Endodermal cell (in vitro differentiated cells): ENCODE results near the gene CD93. TPM values are rescaled to one million over a fixed set of nuclear protein-coding genes. Genes with fewer than 3 reads are reported as not detected.

Experiments
- DNase-seq: peaks from one replicate; pipeline ENCODE4 v3.0.0-alpha.2; 2017
- H3K27ac ChIP-seq: 2 replicates; pipeline ENCODE4 v1.5.1; 2013; ENCODE audit warnings: mild to moderate bottlenecking, low read depth, low read length, moderate library complexity
- H3K27me3 ChIP-seq: 2 replicates; pipeline ENCODE4 v1.6.1; 2013; ENCODE audit warnings: mild to moderate bottlenecking, low read length, moderate library complexity; ENCODE audit not compliant: insufficient read depth, control insufficient read depth, poor library complexity, severe bottlenecking
- H3K36me3 ChIP-seq: 2 replicates; pipeline ENCODE4 v1.7.0; 2013; ENCODE audit warnings: mild to moderate bottlenecking, low read length, moderate library complexity; ENCODE audit not compliant: control insufficient read depth, insufficient read depth
- H3K4me1 ChIP-seq: one replicate; pipeline ENCODE4 v1.7.0; 2013; ENCODE audit warnings: low read length; ENCODE audit not compliant: control insufficient read depth, insufficient read depth
- H3K4me3 ChIP-seq: 2 replicates; pipeline ENCODE4 v1.5.1; 2013; ENCODE audit warnings: mild to moderate bottlenecking, low read length, moderate library complexity
- H3K9ac ChIP-seq: 2 replicates; pipeline ENCODE4 v1.6.1; 2013; ENCODE audit warnings: mild to moderate bottlenecking, low read length, moderate library complexity; ENCODE audit not compliant: poor library complexity, severe bottlenecking; ENCODE audit errors: extremely low read depth
- H3K9me3 ChIP-seq: 2 replicates; pipeline ENCODE4 v1.6.1; 2013; ENCODE audit warnings: mild to moderate bottlenecking, low read length, moderate library complexity; ENCODE audit not compliant: control insufficient read depth
- H3K27ac Mint-ChIP-seq: 2 replicates; pipeline ENCODE4 v1.8.0; 2020; ENCODE audit warnings: mixed read lengths
- H3K27me3 Mint-ChIP-seq: 2 replicates; pipeline ENCODE4 v1.8.0; 2021; ENCODE audit warnings: mild to moderate bottlenecking, mixed read lengths; ENCODE audit not compliant: insufficient read depth
- H3K36me3 Mint-ChIP-seq: 2 replicates; pipeline ENCODE4 v1.8.0; 2020; ENCODE audit warnings: low read depth, mixed read lengths
- H3K4me1 Mint-ChIP-seq: 2 replicates; pipeline ENCODE4 v1.8.0; 2020; ENCODE audit warnings: mixed read lengths
- H3K4me3 Mint-ChIP-seq: 2 replicates; pipeline ENCODE4 v1.8.0; 2020; ENCODE audit warnings: mild to moderate bottlenecking, moderate library complexity, mixed read lengths
- H3K9me3 Mint-ChIP-seq: 2 replicates; pipeline ENCODE4 v1.8.0; 2020; ENCODE audit warnings: mild to moderate bottlenecking, mixed read lengths
- WGBS, 2 experiments: methylation state at CpG; one replicate each; pipeline versions ENCODE4 v1.1.5 to v1.1.7; 2013; ENCODE audit warnings: missing lambda C conversion rate in 2 of 2, mixed read lengths in 1 of 2; ENCODE audit not compliant: insufficient coverage in 1 of 2, insufficient read length in 1 of 2; 5-methylcytosine and 5-hydroxymethylcytosine counted together
- total RNA-seq, 2 donors: library from RNA; stranded (reverse); fragmentation: NEBNext Ultra II Directional in 1 of 2; extraction: Animal tissue kit (Norgen Biotek cat#: 25700) in 1 of 2; gene quantifications; 2 replicates in 1 of 2; 3 replicates in 1 of 2; pipeline ENCODE4 v1.2.1, GENCODE V29; 2021
- TF ChIP-seq, protein P1 (sequence below): fragments of 200-600 bp; sonication (generic); conservative IDR thresholded peaks from 2 replicates; pipeline ENCODE4 v1.5.0; 2021; ENCODE audit warnings: antibody characterized with exemption, mild to moderate bottlenecking

CD93 gene
- total RNA-seq, 2 donors from 2014 or later = 0.04 TPM; not detected in 1

DNA sequence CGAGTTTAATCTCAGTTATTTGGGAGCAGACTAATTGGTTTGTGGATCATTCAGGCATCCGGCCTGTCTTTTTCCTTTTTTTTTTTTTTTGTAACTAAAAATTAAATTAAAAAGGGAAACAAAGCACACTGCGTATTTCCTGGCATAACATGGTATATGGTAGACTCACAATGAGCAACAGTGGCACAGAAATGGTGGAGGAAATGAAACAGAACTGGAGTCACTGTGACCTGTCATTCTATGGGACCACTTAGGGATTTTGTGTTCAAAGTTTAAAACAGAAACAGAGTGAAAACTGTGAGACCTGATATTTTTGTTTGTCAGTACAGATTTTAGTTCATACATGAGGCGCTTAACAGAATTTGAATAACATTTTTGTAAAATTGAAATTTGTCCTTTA is 4.8 kb upstream of the CD93 start:
- H3K27me3 Mint-ChIP-seq = no peaks in the 10 kb centered on the region
- no peak overlapping the region for H3K27ac ChIP-seq
- no peak overlapping the region for H3K9ac ChIP-seq
- WGBS, 2 experiments = 91 to 100% methylated on average over 2 to 3 of the region's 4 CpGs
- no peaks in the 10 kb centered on the region for H3K27me3 ChIP-seq
- no peaks in the 10 kb centered on the region for H3K36me3 Mint-ChIP-seq
- H3K4me3 Mint-ChIP-seq = no peak overlapping the region
- TF ChIP-seq, protein P1, sequence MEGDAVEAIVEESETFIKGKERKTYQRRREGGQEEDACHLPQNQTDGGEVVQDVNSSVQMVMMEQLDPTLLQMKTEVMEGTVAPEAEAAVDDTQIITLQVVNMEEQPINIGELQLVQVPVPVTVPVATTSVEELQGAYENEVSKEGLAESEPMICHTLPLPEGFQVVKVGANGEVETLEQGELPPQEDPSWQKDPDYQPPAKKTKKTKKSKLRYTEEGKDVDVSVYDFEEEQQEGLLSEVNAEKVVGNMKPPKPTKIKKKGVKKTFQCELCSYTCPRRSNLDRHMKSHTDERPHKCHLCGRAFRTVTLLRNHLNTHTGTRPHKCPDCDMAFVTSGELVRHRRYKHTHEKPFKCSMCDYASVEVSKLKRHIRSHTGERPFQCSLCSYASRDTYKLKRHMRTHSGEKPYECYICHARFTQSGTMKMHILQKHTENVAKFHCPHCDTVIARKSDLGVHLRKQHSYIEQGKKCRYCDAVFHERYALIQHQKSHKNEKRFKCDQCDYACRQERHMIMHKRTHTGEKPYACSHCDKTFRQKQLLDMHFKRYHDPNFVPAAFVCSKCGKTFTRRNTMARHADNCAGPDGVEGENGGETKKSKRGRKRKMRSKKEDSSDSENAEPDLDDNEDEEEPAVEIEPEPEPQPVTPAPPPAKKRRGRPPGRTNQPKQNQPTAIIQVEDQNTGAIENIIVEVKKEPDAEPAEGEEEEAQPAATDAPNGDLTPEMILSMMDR = no peak
- no peaks in the 10 kb centered on the region for H3K36me3 ChIP-seq
- peaks cover 14% of the 10 kb centered on the region for H3K4me1 Mint-ChIP-seq
- H3K9me3 Mint-ChIP-seq = no peaks in the 10 kb centered on the region
- peaks cover 12% of the 10 kb centered on the region for H3K4me1 ChIP-seq
- no peak overlapping the region for H3K4me3 ChIP-seq
- H3K9me3 ChIP-seq = no peaks in the 10 kb centered on the region
- no peak overlapping the region for H3K27ac Mint-ChIP-seq
- no peak for DNase-seq

DNA sequence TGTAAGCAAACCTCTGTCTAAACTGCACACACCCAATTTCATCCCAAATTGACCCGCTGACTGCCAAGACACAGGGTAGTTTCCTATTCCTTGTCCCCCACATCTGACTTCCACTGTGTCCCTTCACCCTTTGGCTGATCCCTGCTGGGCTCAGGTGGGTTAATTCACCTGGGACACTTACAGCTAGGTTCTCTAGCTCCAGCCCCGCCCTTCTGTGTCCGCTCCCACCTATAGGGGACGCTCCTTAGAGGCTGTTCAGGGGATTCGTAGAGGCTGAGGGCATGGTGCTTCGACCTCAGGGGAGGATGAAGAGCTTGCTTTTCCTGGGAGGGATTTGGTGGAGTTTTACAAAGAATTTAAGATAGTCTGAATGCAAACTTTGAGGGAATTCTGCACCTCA is 4.0 kb upstream of the CD93 start:
- no peaks in the 10 kb centered on the region for H3K36me3 ChIP-seq
- peaks cover 14% of the 10 kb centered on the region for H3K4me1 Mint-ChIP-seq
- no peaks in the 10 kb centered on the region for H3K36me3 Mint-ChIP-seq
- 81 to 90% methylated on average over 2 to 6 of the region's 6 CpGs for WGBS, 2 experiments
- no peaks in the 10 kb centered on the region for H3K9me3 ChIP-seq
- no peak overlapping the region for H3K27ac ChIP-seq
- no peak overlapping the region for H3K27ac Mint-ChIP-seq
- no peaks in the 10 kb centered on the region for H3K9me3 Mint-ChIP-seq
- H3K4me1 ChIP-seq = peaks cover 12% of the 10 kb centered on the region
- H3K27me3 ChIP-seq = no peaks in the 10 kb centered on the region
- H3K9ac ChIP-seq = no peak overlapping the region
- DNase-seq = peak; percentile 79
- H3K4me3 Mint-ChIP-seq = no peak overlapping the region
- no peak overlapping the region for H3K4me3 ChIP-seq
- no peaks in the 10 kb centered on the region for H3K27me3 Mint-ChIP-seq
- TF ChIP-seq, protein P1 = peak; percentile 66

DNA sequence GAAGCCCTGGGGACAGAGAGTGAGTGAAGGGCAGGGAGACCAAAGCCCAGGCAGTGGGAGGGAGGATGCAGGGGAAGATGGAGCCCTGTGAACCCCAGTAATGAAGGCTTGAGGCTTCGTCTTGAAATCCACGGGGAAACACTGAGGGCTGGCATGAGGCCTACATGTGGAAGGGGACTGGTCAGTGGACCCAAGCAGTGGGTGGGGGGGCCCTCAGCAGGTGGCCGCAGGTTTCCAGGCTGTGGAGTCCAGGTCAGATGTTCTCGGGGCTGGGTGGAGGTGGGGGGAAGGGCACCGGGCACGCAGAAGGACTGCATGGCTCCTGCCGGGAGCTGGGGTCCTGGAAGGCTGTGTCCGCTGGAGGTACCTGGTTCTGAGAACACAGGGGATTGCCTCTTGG is 2.7 kb upstream of the CD93 start:
- TF ChIP-seq, protein P1 = no peak
- DNase-seq = no peak
- Histone ChIP-seq H3K27me3 (no peaks in the 10 kb centered on the region), H3K9me3 (no peaks in the 10 kb centered on the region), H3K4me1 (peaks cover 12% of the 10 kb centered on the region), H3K4me3 (no peak overlapping the region), H3K36me3 (no peaks in the 10 kb centered on the region), H3K9ac (no peak overlapping the region), H3K27ac (no peak overlapping the region)
- H3K9me3 Mint-ChIP-seq = no peaks in the 10 kb centered on the region
- whole genome bisulfite sequencing, 2 experiments = 92 to 93% methylated on average over 2 to 8 of the region's 8 CpGs
- H3K4me3 Mint-ChIP-seq = no peak overlapping the region
- no peak overlapping the region for H3K27ac Mint-ChIP-seq
- peaks cover 14% of the 10 kb centered on the region for H3K4me1 Mint-ChIP-seq
- no peaks in the 10 kb centered on the region for H3K36me3 Mint-ChIP-seq
- no peaks in the 10 kb centered on the region for H3K27me3 Mint-ChIP-seq
